KMS-11 (cell line): Measurements from ENCODE around the gene SYF2.

Source experiments
- H2AFZ ChIP-seq: fragments of 200-600 bp; sonication (generic); 2 replicates; pipeline ENCODE4 v1.6.1; 2016; ENCODE audit warnings: antibody characterized with exemption, mixed run types, low read depth
- H3K27ac ChIP-seq: fragments of 200-600 bp; sonication (generic); 2 replicates; pipeline ENCODE4 v1.6.1; 2016; ENCODE audit warnings: mild to moderate bottlenecking, mixed run types
- H3K27me3 ChIP-seq: fragments of 200-600 bp; sonication (generic); 2 replicates; pipeline ENCODE4 v1.6.1; 2017; ENCODE audit warnings: mild to moderate bottlenecking, low read depth, mixed run types, moderate library complexity; ENCODE audit not compliant: insufficient read depth
- H3K36me3 ChIP-seq: fragments of 200-600 bp; sonication (generic); 2 replicates; pipeline ENCODE4 v1.6.1; 2017; ENCODE audit warnings: mild to moderate bottlenecking, mixed run types; ENCODE audit not compliant: insufficient read depth
- H3K4me1 ChIP-seq: fragments of 200-600 bp; sonication (generic); 2 replicates; pipeline ENCODE4 v1.6.1; 2016; ENCODE audit warnings: mild to moderate bottlenecking, low read depth, mixed run types; ENCODE audit not compliant: poor library complexity, severe bottlenecking
- H3K4me2 ChIP-seq: fragments of 200-600 bp; sonication (generic); 2 replicates; pipeline ENCODE4 v1.7.0; 2016; ENCODE audit warnings: mild to moderate bottlenecking, mixed run types
- H3K4me3 ChIP-seq: fragments of 200-600 bp; sonication (generic); IDR thresholded peaks from 2 replicates; pipeline ENCODE4 v1.6.1; 2017; ENCODE audit warnings: low read depth, low read length, mixed read lengths; ENCODE audit not compliant: insufficient read depth
- H3K79me2 ChIP-seq: fragments of 200-600 bp; sonication (generic); 2 replicates; pipeline ENCODE4 v1.6.1; 2016; ENCODE audit warnings: low read depth, mixed run types; ENCODE audit not compliant: insufficient read depth
- H3K9ac ChIP-seq: fragments of 200-600 bp; sonication (generic); 2 replicates; pipeline ENCODE4 v1.6.1; 2016; ENCODE audit warnings: mild to moderate bottlenecking, mixed run types
- H4K20me1 ChIP-seq: fragments of 200-600 bp; sonication (generic); 2 replicates; pipeline ENCODE4 v1.6.1; 2016; ENCODE audit warnings: mild to moderate bottlenecking, mixed run types; ENCODE audit not compliant: insufficient read depth
- TF ChIP-seq, protein P1 (sequence below): fragments of 200-600 bp; sonication (generic); conservative IDR thresholded peaks from 2 replicates; pipeline ENCODE4 v1.6.1; 2017; ENCODE audit warnings: low read depth, mild to moderate bottlenecking, antibody characterized with exemption, low read length, moderate library complexity, mixed read lengths

The SYF2 gene

DNA sequence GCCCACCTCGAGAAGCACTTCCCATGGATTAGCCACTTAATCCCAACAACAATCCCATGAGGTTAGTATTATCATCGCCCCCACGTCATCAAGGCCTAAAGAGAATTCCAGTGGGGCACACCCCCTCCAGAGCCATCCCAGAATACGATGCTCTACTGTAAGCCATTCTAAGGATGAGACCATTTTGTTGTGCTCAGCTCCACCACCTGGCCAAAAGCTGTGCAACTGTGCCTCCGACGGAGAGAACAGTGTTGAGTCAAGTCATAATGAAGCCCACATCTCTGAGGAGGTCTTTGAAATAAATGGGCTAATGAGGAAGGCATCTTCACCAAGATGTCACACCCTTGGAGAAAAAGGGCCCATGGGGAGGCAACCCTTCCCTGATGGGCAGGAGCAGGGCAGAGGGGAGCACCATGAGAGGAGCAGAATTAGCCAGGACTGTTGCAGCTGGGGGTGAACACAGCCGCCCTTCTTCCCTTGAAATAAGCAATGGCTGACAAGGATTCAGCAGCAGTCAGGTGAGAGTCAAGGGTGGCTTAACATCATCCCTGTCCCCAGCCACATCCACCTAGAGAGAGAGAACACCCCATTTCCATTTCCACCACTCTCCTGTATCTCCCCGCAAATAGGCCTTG is 14.6 kb downstream of the SYF2 start:
- TF ChIP-seq, protein P1, sequence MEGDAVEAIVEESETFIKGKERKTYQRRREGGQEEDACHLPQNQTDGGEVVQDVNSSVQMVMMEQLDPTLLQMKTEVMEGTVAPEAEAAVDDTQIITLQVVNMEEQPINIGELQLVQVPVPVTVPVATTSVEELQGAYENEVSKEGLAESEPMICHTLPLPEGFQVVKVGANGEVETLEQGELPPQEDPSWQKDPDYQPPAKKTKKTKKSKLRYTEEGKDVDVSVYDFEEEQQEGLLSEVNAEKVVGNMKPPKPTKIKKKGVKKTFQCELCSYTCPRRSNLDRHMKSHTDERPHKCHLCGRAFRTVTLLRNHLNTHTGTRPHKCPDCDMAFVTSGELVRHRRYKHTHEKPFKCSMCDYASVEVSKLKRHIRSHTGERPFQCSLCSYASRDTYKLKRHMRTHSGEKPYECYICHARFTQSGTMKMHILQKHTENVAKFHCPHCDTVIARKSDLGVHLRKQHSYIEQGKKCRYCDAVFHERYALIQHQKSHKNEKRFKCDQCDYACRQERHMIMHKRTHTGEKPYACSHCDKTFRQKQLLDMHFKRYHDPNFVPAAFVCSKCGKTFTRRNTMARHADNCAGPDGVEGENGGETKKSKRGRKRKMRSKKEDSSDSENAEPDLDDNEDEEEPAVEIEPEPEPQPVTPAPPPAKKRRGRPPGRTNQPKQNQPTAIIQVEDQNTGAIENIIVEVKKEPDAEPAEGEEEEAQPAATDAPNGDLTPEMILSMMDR = no peak
- Histone ChIP-seq H3K27ac (no peak overlapping the region), H3K79me2 (no peaks in the 10 kb centered on the region), H3K36me3 (no peaks in the 10 kb centered on the region), H3K4me2 (no peak overlapping the region), H2AFZ (no peak overlapping the region), H4K20me1 (no peaks in the 10 kb centered on the region), H3K9ac (no peak overlapping the region), H3K4me1 (peaks cover 8% of the 10 kb centered on the region), H3K27me3 (no peaks in the 10 kb centered on the region), H3K4me3 (no peak overlapping the region)

DNA sequence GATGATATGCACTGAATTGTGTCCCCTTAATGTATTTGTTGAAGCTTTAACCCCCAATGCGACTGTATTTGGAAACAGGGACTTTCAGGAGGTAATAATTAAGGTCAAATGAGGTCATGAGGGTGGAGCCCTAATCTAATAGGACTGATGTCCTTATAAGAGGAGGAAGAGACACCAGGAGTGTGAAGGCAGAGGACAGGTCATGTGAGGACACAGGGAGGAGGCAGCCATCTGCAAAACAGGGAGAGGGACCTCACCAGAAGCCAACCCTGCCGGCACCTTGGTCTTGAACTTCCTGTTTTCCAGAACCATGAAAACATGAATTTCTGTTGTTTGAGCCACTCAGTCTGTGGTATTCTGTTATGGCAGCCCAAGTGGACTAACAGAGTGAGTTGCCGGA is 15.3 kb downstream of the SYF2 start:
- Histone ChIP-seq H4K20me1 (no peaks in the 10 kb centered on the region), H3K79me2 (no peaks in the 10 kb centered on the region), H3K4me2 (peak overlapping the region; percentile 25; the same call in 1 of the 2 replicates)

DNA sequence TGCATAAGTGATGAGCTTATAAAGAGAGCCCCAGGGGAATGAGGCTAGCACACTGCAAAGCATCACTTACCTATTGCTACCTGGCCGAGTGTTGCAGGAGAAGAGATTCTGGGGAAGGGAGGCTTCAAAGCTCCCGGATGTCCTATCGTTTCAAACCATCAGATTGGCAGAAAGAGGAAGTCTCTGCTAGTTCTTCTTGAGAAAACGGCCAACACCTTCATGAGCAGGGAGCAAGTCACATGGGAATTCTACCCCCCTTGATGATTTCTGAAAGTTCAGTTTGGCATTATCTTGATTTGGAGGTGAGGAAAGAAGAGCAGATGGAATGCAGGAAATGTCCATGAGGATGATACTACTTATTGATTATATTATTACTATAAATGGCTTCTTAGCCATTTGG is 16.2 kb downstream of the SYF2 start:
- Histone ChIP-seq H3K4me1 (peaks cover 8% of the 10 kb centered on the region), H3K27ac (no peak overlapping the region), H3K4me3 (no peak overlapping the region), H3K9ac (no peak overlapping the region), H4K20me1 (no peaks in the 10 kb centered on the region), H3K27me3 (no peaks in the 10 kb centered on the region), H3K79me2 (no peaks in the 10 kb centered on the region), H2AFZ (no peak overlapping the region), H3K36me3 (no peaks in the 10 kb centered on the region), H3K4me2 (no peak overlapping the region)
- TF ChIP-seq, protein P1 = no peak

More for the DNA sequence above, 15.3 kb downstream of the SYF2 start:
- Histone ChIP-seq H3K36me3 (no peaks in the 10 kb centered on the region), H3K9ac (no peak overlapping the region), H3K27ac (no peak overlapping the region), H2AFZ (no peak overlapping the region), H3K27me3 (no peaks in the 10 kb centered on the region), H3K4me1 (peaks cover 8% of the 10 kb centered on the region), H3K4me3 (no peak overlapping the region)
- TF ChIP-seq, protein P1 = no peak

DNA sequence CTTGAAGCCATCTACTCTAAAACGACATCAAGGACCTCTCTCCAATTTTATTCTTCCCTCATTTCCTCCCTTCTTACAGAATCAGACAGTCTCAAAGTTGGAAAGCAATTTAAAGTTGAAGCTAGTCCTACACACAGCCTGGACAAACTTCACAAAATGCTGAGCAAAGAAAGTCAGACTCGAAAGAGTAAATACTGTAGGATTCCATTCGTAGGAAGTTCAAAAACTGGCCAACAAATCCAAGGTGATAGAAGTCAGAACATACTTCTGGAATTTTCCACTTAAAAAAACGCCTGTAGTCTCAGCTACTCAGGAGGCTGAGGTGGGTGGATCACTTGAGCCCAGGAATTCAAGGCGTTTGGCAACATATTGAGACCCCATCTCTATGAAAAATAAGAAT is 19.6 kb downstream of the SYF2 start:
- Histone ChIP-seq H3K9ac (no peak overlapping the region), H3K4me2 (no peak overlapping the region), H3K27me3 (no peaks in the 10 kb centered on the region), H3K4me3 (no peak overlapping the region), H2AFZ (no peak overlapping the region), H4K20me1 (no peaks in the 10 kb centered on the region), H3K27ac (no peak overlapping the region), H3K36me3 (no peaks in the 10 kb centered on the region), H3K4me1 (peaks cover 8% of the 10 kb centered on the region), H3K79me2 (no peaks in the 10 kb centered on the region)
- TF ChIP-seq, protein P1 = no peak
